ENCODE measurements around the gene RAPGEF1. TPM values are rescaled to one million over a fixed set of nuclear protein-coding genes. Genes with fewer than 3 reads are reported as not detected.

Gene RAPGEF1
- total and polyA plus RNA-seq, 12 donors = 39.6 to 135 (median 111) TPM

DNA sequence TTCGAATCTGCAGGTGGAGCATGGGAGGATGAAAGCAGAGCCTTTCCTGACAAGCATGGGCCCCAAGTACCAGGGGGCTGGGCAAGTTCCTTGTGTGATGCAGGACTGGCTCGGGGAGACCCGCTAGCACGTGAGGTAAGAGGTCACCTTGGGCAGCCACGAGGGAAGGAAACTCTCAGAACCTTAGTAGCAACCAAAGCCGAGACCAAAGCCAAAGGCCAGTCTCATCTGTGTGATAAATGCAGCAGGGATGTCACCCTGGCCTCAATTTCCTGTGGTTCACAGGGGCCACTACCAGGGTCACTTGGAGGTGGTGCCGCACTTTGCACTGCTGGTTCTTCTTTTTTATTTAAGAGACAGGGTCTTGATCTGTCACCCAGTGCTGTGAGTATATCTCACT, 155.0 kb downstream of the RAPGEF1 start:
- Histone ChIP-seq H3K27me3 (no peaks in the 10 kb centered on the region), H3K4me1 (peaks cover 0 to 24% (median 9%) of the 10 kb centered on the region in 9 donors), H3K27ac (peak overlapping the region in 1 of 10 donors; percentile 74), H3K9me3 (no peaks in the 10 kb centered on the region), H3K4me3 (no peak overlapping the region), H3K36me3 (peaks cover 0 to 89% (median 55%) of the 10 kb centered on the region in 9 donors)
- no peak for TF ChIP-seq CTCF (IDR thresholded peaks at IDR 0.05)
- 84% methylated on average over 7 of the region's 7 CpGs for WGBS, 2 donors
- ATAC-seq (no peak), DNase-seq (no peak)
- intact Hi-C loops (cut with DNase I) = no loop called here

- intact Hi-C loops (cut with DNase I) = no loop called here
- Histone ChIP-seq H3K4me3 (no peak overlapping the region), H3K4me1 (peaks cover 0 to 31% (median 16%) of the 10 kb centered on the region in 9 donors), H3K27me3 (no peaks in the 10 kb centered on the region), H3K27ac (peak overlapping the region in 1 of 10 donors; percentile 74), H3K9me3 (no peaks in the 10 kb centered on the region), H3K36me3 (peaks cover 0 to 89% (median 55%) of the 10 kb centered on the region in 9 donors)
- WGBS, 2 donors = 94 to 95% methylated on average over 25 to 27 of the region's 27 CpGs
- TF ChIP-seq CTCF (IDR thresholded peaks at IDR 0.05) = no peak
- ATAC-seq = no peak
- no peak for DNase-seq
Measured at GRCh38 chr9:131583836-131584555, 155.9 kb downstream of the RAPGEF1 start.

DNA sequence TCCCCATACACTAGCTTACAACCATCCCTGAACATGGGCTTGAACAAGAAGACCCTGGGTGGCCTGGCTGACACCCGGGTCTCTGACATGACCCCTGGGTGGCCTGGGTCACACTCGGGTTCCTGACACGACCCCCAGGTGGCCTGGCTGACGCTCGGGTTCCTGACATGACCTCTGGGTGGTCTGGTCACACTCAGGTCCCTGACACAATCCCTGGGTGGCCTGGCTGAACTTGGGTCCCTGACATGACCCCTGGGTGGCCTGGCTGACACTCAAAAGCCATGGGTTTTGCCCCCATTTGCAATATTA, 156.6 kb downstream of the RAPGEF1 start:
- H3K27me3 ChIP-seq = no peaks in the 10 kb centered on the region
- no peak for DNase-seq
- H3K36me3 ChIP-seq = peaks cover 0 to 89% (median 55%) of the 10 kb centered on the region in 9 donors
- H3K4me3 ChIP-seq = no peak overlapping the region
- intact Hi-C loops (cut with DNase I) = no loop called here
- no peak for TF ChIP-seq CTCF (IDR thresholded peaks at IDR 0.05)
- H3K4me1 ChIP-seq = peaks cover 0 to 33% (median 17%) of the 10 kb centered on the region in 9 donors
- ATAC-seq = no peak
- 81 to 83% methylated on average over 5 of the region's 5 CpGs for WGBS, 2 donors
- no peaks in the 10 kb centered on the region for H3K9me3 ChIP-seq
- no peak overlapping the region for H3K27ac ChIP-seq

DNA sequence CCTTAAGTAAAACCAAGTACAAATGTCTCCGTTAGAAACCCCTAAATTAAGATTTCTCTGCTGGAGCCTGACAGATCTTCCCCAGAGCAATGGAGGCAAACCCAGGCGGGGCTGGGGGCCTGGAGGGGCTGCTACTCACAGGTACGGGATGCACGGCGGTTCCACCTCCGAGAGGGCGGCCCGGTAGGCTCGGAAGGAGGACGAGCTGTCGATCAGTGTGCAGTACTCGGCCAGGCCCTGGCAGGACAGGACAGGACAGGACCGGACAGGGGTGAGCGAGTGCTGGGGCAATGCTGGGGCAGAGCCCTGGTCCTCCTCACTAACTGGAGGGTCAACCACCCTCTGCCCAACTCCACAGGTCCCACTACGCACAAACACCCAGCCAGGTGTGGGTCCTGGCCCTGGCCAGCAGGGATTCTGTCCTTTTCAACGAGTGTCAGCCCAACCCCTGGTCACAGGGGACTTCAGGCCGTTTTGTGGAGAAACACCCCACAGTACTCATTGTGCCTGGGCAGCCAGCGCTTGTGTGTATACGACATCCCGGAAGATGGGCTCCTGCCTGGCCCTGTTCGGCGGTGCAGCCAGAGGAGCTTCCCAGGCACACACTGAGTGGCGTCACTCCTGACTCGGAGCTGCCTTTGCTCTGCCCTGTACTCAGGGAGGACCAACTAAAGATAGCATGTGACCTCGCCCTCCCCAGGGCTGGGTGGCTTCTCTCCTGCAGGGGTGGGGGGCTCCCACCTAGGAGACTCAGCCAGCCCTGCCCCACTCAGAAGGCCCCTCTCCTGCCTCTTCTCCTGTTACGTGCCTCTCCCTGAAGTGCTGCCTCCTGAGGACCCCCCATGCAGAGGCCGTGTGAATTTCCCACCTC, 157.2 kb downstream of the RAPGEF1 start:
- Histone ChIP-seq H3K27ac (no peak overlapping the region), H3K36me3 (peaks cover 0 to 89% (median 55%) of the 10 kb centered on the region in 9 donors), H3K4me3 (no peak overlapping the region), H3K4me1 (peaks cover 0 to 33% (median 17%) of the 10 kb centered on the region in 9 donors), H3K27me3 (no peaks in the 10 kb centered on the region), H3K9me3 (no peaks in the 10 kb centered on the region)
- intact Hi-C loops (cut with DNase I) = no loop called here
- WGBS, 2 donors = 88 to 89% methylated on average over 27 of the region's 27 CpGs
- TF ChIP-seq CTCF (IDR thresholded peaks at IDR 0.05) = no peak
- ATAC-seq = peak in 2 of 8 donors; percentile 6 to 28
- DNase-seq = no peak
